WI38 (cell line): ENCODE measurements around the gene POU5F2.

Experiments
- H3K4me3 ChIP-seq: 2 replicates; pipeline ENCODE4 v1.5.1; 2011; ENCODE audit warnings: low read depth, mild to moderate bottlenecking, control low read depth, low read length
- CTCF ChIP-seq: IDR thresholded peaks from 2 replicates; pipeline ENCODE4 v1.5.1; 2012; ENCODE audit warnings: low read depth, mild to moderate bottlenecking, control low read depth, low read length

Gene POU5F2

GRCh38 chr5:93731987-93732386, 9.4 kb downstream of the POU5F2 start:
- H3K4me3 ChIP-seq: no peak overlapping the region
- no peak for TF ChIP-seq CTCF

GRCh38 chr5:93726595-93726994, 14.8 kb downstream of the POU5F2 start:
- H3K4me3 ChIP-seq: no peak overlapping the region
- TF ChIP-seq CTCF: no peak

- TF ChIP-seq CTCF: no peak
- no peak overlapping the region for H3K4me3 ChIP-seq
Measured at GRCh38 chr5:93724791-93725190, 16.6 kb downstream of the POU5F2 start.

GRCh38 chr5:93723681-93724080, 17.7 kb downstream of the POU5F2 start:
- H3K4me3 ChIP-seq: no peak overlapping the region
- no peak for TF ChIP-seq CTCF

- H3K4me3 ChIP-seq: no peak overlapping the region
- TF ChIP-seq CTCF: no peak
Measured at GRCh38 chr5:93723005-93723404, 18.4 kb downstream of the POU5F2 start.

GRCh38 chr5:93722588-93722987, 18.8 kb downstream of the POU5F2 start:
- TF ChIP-seq CTCF: no peak
- no peak overlapping the region for H3K4me3 ChIP-seq

GRCh38 chr5:93721511-93721910, 19.9 kb downstream of the POU5F2 start:
- H3K4me3 ChIP-seq: no peak overlapping the region
- no peak for TF ChIP-seq CTCF
